ENCODE measurements around the gene MARCKS. TPM values are rescaled to one million over a fixed set of nuclear protein-coding genes. Genes with fewer than 3 reads are reported as not detected.
A peak's percentile ranks its signal among the peaks of the same experiment; 100 is the strongest.

The MARCKS gene
- total RNA-seq, 1 experiment from 2014 or later, result 95.9 TPM

DNA sequence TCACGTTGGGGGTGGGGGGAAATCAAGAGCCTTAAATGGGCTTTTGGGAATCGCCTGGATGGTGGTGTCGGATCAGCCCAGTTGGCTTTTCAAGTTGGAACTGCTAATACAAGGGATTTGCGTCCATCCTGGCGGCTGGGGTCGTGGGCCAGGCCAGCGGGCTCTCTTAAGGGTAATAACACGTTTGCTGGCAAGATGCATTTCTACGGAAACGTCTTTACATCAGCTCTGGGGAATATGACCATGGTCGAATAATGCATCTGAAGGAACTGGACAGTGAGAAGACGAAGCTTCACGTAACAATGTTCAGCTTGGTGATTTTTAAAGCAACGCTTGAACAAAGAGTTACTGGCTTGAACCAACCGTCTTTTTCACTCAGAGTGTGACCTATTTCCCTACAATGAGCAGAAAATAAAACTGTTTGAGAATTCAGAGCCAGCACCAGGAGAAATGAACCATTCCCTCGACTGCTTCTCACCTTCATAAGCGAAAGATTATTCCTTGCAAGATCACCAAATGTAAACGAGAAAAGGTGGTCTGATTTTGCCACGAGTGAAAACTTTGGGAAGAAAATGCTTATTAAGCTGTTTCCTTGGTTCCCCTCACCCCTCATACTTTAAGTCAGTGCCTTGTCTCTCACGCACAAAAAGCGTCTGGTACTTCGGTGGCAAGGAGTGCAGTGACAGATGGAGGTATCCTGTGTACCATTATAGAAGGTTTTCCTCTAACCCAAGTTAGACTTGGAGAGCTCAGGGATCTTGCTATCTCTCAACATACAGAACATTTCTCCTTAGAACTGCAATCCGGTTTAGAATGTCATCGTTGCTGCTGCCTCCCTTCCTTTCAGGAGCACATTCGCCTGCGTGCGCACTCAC, 1.4 kb upstream of the MARCKS start:
- DNase-seq (ENCODE audit: low spot score), result peak; percentile 67
- no TSS peak for BruUV-seq (replicated peaks)
- TF ChIP-seq, protein P1, sequence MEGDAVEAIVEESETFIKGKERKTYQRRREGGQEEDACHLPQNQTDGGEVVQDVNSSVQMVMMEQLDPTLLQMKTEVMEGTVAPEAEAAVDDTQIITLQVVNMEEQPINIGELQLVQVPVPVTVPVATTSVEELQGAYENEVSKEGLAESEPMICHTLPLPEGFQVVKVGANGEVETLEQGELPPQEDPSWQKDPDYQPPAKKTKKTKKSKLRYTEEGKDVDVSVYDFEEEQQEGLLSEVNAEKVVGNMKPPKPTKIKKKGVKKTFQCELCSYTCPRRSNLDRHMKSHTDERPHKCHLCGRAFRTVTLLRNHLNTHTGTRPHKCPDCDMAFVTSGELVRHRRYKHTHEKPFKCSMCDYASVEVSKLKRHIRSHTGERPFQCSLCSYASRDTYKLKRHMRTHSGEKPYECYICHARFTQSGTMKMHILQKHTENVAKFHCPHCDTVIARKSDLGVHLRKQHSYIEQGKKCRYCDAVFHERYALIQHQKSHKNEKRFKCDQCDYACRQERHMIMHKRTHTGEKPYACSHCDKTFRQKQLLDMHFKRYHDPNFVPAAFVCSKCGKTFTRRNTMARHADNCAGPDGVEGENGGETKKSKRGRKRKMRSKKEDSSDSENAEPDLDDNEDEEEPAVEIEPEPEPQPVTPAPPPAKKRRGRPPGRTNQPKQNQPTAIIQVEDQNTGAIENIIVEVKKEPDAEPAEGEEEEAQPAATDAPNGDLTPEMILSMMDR (conservative IDR thresholded peaks at IDR 0.05; ENCODE audit: low read depth, low read length), result no peak
- TF ChIP-seq EZH2 (IDR thresholded peaks at IDR 0.05; ENCODE audit: borderline replicate concordance, low read depth, low read length, poor library complexity, severe bottlenecking), result no peak
- Histone ChIP-seq H3K4me1 (ENCODE audit: insufficient read depth, low read length, poor library complexity, severe bottlenecking) (no peaks in the 10 kb centered on the region), H3K27ac (ENCODE audit: low read depth, low read length, poor library complexity, severe bottlenecking) (peak overlapping the region; percentile 37), H3K36me3 (ENCODE audit: insufficient read depth, low read length, poor library complexity, severe bottlenecking) (no peaks in the 10 kb centered on the region), H3K27me3 (replicated peaks; ENCODE audit: insufficient read depth, low read depth, low read length, poor library complexity) (no peaks in the 10 kb centered on the region), H3K9me3 (ENCODE audit: low read depth, low read length, poor library complexity, severe bottlenecking) (no peaks in the 10 kb centered on the region), H3K4me3 (ENCODE audit: low read depth, low read length, poor library complexity, severe bottlenecking) (peak overlapping the region; percentile 86)
- ChIA-PET CTCF (interaction anchor here (0.6 kb wide), 1 partner anchor 24 kb away, joined by 4 read pairs; no protein-coding TSS in a partner anchor), POLR2A (ENCODE audit: low non-redundant PET) (interaction anchor here (0.6 kb wide), 1 partner anchor 475 kb away, joined by 12 read pairs; no protein-coding TSS in a partner anchor)
- intact Hi-C loops (cut with micrococcal nuclease; ENCODE audit: unreplicated experiment), result loop anchor here (2.0 to 10.0 kb wide), 8 partner anchors 161 to 1518 kb away; no protein-coding TSS in a partner anchor

GRCh38 chr6:113856375-113856624, 845 bp upstream of the MARCKS start:
- H3K27ac ChIP-seq (ENCODE audit: low read depth, low read length, poor library complexity, severe bottlenecking), result peak overlapping the region; percentile 89
- BruUV-seq (replicated peaks), result no TSS peak
- peak overlapping the region; percentile 86 for H3K4me3 ChIP-seq (ENCODE audit: low read depth, low read length, poor library complexity, severe bottlenecking)
- CTCF ChIA-PET, result no interaction called here
- peaks cover 5% of the 10 kb centered on the region for H3K4me1 ChIP-seq (ENCODE audit: insufficient read depth, low read length, poor library complexity, severe bottlenecking)
- intact Hi-C loops (cut with micrococcal nuclease; ENCODE audit: unreplicated experiment), result loop anchor here (2.0 to 10.0 kb wide), 8 partner anchors 161 to 1519 kb away; no protein-coding TSS in a partner anchor
- POLR2A ChIA-PET (ENCODE audit: low non-redundant PET), result no interaction called here
- H3K36me3 ChIP-seq (ENCODE audit: insufficient read depth, low read length, poor library complexity, severe bottlenecking), result peaks cover under 1% of the 10 kb centered on the region
- no peaks in the 10 kb centered on the region for H3K9me3 ChIP-seq (ENCODE audit: low read depth, low read length, poor library complexity, severe bottlenecking)
- DNase-seq (ENCODE audit: low spot score), result no peak
- H3K27me3 ChIP-seq (replicated peaks; ENCODE audit: insufficient read depth, low read depth, low read length, poor library complexity), result no peaks in the 10 kb centered on the region
- TF ChIP-seq, protein P1 (conservative IDR thresholded peaks at IDR 0.05; ENCODE audit: low read depth, low read length), result no peak

DNA sequence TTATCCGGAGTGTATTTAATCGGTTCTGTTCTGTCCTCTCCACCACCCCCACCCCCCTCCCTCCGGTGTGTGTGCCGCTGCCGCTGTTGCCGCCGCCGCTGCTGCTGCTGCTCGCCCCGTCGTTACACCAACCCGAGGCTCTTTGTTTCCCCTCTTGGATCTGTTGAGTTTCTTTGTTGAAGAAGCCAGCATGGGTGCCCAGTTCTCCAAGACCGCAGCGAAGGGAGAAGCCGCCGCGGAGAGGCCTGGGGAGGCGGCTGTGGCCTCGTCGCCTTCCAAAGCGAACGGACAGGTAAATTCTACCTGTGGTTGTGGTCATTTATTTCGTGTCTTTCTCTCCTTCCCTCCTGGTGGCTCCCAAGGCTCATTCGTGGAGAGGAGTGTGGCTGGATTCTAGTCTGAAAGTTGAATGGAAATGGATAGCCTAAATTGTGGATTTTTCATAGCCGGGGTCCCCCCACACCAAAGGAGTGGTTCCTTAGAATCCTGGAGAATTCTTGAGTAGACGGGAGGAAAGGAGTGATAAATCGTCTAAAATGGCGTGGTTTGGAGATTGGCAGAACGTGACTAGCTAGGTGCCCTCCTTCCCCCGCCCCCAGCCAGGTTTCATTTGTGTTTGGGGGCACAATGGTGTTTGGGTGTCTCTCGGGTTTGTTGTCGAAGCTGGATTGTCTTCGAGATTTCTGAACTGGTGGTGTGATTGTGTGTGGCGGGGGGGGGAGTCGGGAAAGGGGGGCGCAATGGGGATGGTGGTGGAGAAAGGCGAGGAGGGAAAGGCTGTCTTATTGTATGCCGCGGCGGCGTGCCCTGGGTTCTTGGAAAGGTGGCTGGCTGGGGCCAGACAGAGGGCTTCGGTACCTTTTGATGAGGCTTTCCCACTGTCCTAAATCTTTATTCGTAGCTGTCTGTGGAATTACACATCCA, 673 bp downstream of the MARCKS start:
- intact Hi-C loops (cut with micrococcal nuclease; ENCODE audit: unreplicated experiment), result loop anchor here (1.0 to 10.0 kb wide), 10 partner anchors 163 to 1521 kb away; no protein-coding TSS in a partner anchor
- POLR2A ChIA-PET (ENCODE audit: low non-redundant PET), result no interaction called here

More for the DNA sequence above, 673 bp downstream of the MARCKS start:
- CTCF ChIA-PET, result interaction anchor here (0.6 to 1.4 kb wide), 2 partner anchors 551 to 854 kb away, joined by 7 to 9 read pairs; no protein-coding TSS in a partner anchor
- Histone ChIP-seq H3K27me3 (replicated peaks; ENCODE audit: insufficient read depth, low read depth, low read length, poor library complexity) (no peaks in the 10 kb centered on the region), H3K9me3 (ENCODE audit: low read depth, low read length, poor library complexity, severe bottlenecking) (no peaks in the 10 kb centered on the region), H3K4me1 (ENCODE audit: insufficient read depth, low read length, poor library complexity, severe bottlenecking) (peaks cover 11% of the 10 kb centered on the region), H3K4me3 (ENCODE audit: low read depth, low read length, poor library complexity, severe bottlenecking) (peak overlapping the region; percentile 86), H3K27ac (ENCODE audit: low read depth, low read length, poor library complexity, severe bottlenecking) (peak overlapping the region; percentile 89), H3K36me3 (ENCODE audit: insufficient read depth, low read length, poor library complexity, severe bottlenecking) (peaks cover 6% of the 10 kb centered on the region)
- peak; percentile 58 for DNase-seq (ENCODE audit: low spot score)
- TSS peak; percentile 49 for BruUV-seq (replicated peaks)
- no peak for TF ChIP-seq EZH2 (IDR thresholded peaks at IDR 0.05; ENCODE audit: borderline replicate concordance, low read depth, low read length, poor library complexity, severe bottlenecking)
- TF ChIP-seq, protein P1 (conservative IDR thresholded peaks at IDR 0.05; ENCODE audit: low read depth, low read length), result no peak

Measured in A673 (cell line).